C4-2B (cell line): ENCODE results near the gene LPAR6.

Experiments
- H3K27ac ChIP-seq: fragments of 450-650 bp; 2 replicates; pipeline ENCODE4 v1.5.1; 2017
- ZFX ChIP-seq: fragments of 450-650 bp; IDR thresholded peaks from 2 replicates; pipeline ENCODE4 v1.6.1; 2017
- TF ChIP-seq, protein P1 (sequence below): fragments of 450-650 bp; conservative IDR thresholded peaks from 2 replicates; pipeline ENCODE4 v1.5.1; 2017; ENCODE audit warnings: mild to moderate bottlenecking

The LPAR6 gene

DNA sequence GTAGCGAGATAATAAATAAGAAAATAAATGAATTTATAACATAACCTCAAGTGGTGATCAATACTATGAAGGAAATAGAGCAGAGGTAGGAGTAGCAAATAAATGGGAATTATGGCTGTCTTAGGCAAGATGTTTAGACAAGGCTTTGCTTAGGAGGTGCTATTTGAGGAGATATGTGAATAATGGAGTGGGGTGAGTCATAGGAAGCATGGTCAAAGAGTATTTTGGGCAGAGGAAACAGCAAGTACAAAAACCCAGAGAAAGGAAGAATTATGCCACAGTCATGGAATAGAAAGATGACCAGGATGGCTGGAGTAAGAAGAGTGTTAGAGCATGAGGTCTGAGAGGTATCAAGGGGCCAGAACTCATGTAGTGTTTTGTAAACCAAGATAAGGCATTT is 33.6 kb upstream of the LPAR6 start:
- no peak overlapping the region for H3K27ac ChIP-seq
- no peak for TF ChIP-seq ZFX
- TF ChIP-seq, protein P1, sequence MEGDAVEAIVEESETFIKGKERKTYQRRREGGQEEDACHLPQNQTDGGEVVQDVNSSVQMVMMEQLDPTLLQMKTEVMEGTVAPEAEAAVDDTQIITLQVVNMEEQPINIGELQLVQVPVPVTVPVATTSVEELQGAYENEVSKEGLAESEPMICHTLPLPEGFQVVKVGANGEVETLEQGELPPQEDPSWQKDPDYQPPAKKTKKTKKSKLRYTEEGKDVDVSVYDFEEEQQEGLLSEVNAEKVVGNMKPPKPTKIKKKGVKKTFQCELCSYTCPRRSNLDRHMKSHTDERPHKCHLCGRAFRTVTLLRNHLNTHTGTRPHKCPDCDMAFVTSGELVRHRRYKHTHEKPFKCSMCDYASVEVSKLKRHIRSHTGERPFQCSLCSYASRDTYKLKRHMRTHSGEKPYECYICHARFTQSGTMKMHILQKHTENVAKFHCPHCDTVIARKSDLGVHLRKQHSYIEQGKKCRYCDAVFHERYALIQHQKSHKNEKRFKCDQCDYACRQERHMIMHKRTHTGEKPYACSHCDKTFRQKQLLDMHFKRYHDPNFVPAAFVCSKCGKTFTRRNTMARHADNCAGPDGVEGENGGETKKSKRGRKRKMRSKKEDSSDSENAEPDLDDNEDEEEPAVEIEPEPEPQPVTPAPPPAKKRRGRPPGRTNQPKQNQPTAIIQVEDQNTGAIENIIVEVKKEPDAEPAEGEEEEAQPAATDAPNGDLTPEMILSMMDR: no peak

DNA sequence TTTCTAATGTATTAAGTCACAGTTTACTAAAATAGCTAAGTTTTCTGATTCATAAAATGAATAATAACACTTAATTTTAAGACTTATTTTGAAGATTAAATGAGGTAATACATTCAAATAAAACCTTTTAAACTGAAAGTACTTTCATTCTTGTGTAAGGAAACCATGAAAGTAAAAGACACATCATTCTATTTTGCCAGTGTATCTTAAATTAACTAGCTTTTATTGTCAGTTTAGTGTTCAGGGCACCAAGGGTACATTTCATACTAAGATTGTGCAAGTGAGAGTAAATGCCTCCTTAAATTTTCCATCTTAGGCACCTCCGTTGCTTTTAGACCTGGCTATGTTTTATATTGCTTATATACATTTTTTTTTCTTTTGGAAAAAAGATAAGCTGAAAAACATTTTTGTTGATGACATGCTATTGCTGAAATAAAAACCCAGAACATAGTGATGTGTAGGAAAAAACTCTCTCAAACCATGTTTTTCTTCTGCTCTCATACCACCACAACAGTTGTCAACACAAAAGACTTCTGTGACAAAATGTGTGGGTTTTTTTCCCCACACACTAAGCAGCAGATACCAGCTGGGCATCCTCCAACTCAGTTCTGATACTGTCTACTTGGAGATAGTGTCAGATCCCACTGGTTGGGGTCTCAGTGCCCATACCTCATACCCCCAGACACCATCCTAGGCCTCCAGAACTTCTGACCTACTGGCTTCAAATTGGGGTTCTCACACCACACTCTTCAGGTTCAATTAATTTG is 30.7 kb upstream of the LPAR6 start:
- TF ChIP-seq ZFX: no peak
- H3K27ac ChIP-seq: no peak overlapping the region

- no peak overlapping the region for H3K27ac ChIP-seq
- TF ChIP-seq ZFX: no peak
- TF ChIP-seq, protein P1: no peak
These were observed 24.5 kb upstream of the LPAR6 start for GRCh38 chr13:48437371-48437770.

- TF ChIP-seq, protein P1: no peak
- no peak for TF ChIP-seq ZFX
- no peak overlapping the region for H3K27ac ChIP-seq
These were observed 23.9 kb upstream of the LPAR6 start for GRCh38 chr13:48436661-48437288.

DNA sequence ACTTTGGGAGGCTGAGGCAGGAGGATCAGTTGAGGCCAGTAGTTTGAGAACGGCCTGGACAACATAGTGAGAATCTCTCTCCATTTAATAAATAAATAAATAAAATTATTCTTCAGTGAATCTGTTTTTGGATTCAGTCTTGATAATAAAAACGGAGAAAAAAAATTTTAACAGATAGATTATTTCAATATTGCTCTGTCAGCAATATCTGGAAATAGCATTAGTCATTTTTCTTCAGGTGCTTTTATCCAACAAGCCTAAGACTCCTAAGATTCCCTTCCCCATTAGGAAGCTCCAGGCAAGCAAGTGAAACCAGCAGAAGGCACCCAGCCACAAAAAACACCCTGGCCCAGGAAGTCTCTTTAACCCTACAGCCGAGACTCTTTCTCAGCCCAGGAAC is 21.3 kb upstream of the LPAR6 start:
- TF ChIP-seq, protein P1: no peak
- TF ChIP-seq ZFX: no peak
- no peak overlapping the region for H3K27ac ChIP-seq

DNA sequence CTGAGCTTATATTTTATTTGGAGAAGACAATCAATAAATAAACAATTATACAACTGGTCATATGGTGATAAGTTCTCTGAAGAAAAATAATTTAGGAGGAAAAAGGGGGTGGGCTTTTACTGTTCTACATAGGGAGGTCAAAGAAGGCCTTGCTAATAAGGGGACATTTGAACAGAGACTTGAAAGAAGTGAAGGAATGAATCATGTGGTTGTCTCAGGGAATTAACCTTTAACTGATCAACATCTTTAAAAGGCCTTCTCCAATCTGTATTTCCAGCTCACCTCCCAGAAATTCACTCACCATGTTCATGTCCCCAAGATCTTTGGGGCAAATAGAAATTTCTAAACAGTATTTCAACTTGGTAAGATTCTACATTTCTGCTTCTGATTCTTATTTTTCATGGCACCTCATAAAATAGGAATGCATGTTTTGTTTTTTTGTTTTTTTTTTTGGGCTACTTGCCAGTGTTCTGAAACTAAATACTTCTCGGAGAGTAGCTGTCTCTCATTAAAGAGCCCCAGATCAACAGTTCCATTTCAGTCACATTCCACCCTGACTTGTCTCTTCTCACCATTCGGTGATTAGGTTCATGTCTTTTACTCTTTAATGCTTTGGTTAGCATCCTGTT is 19.2 kb upstream of the LPAR6 start:
- H3K27ac ChIP-seq: no peak overlapping the region

GRCh38 chr13:48431431-48431830 is 18.5 kb upstream of the LPAR6 start:
- no peak overlapping the region for H3K27ac ChIP-seq

More for the DNA sequence above, 19.2 kb upstream of the LPAR6 start:
- TF ChIP-seq, protein P1: no peak
- TF ChIP-seq ZFX: no peak

More at GRCh38 chr13:48431431-48431830, 18.5 kb upstream of the LPAR6 start:
- no peak for TF ChIP-seq ZFX
- TF ChIP-seq, protein P1: no peak
